GM12875 (cell line): ENCODE results near the gene KCNH1.

Source experiments
- H3K4me3 ChIP-seq: one replicate; pipeline ENCODE4 v1.5.1; 2011; ENCODE audit warnings: low read depth, low read length, control low read depth
- TF ChIP-seq, protein P1 (sequence below): IDR thresholded peaks from 2 replicates; pipeline ENCODE4 v1.5.1; 2011; ENCODE audit warnings: low read depth, mild to moderate bottlenecking, control low read depth, inconsistent platforms, low read length, moderate library complexity, borderline replicate concordance; ENCODE audit not compliant: insufficient read depth

The KCNH1 gene

DNA sequence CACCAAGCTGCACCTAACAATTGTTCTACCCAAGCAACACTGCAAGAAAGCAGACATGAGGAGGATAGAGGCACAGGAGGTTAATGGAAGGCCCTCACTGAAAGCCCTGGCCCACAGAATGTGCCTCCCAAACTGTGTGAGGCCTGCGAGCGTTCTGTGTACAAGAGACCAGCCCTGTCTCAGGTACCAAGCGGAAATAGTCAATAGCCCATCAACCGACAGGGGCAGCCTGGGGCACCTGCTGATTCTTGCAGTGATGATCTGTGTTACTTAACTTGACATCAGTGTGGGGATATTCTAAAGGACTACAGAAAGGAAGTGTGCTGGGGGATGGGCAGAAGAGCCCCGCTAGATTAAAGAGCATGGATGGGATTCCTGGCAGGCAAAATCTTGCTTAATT is 392.4 kb downstream of the KCNH1 start:
- TF ChIP-seq, protein P1, sequence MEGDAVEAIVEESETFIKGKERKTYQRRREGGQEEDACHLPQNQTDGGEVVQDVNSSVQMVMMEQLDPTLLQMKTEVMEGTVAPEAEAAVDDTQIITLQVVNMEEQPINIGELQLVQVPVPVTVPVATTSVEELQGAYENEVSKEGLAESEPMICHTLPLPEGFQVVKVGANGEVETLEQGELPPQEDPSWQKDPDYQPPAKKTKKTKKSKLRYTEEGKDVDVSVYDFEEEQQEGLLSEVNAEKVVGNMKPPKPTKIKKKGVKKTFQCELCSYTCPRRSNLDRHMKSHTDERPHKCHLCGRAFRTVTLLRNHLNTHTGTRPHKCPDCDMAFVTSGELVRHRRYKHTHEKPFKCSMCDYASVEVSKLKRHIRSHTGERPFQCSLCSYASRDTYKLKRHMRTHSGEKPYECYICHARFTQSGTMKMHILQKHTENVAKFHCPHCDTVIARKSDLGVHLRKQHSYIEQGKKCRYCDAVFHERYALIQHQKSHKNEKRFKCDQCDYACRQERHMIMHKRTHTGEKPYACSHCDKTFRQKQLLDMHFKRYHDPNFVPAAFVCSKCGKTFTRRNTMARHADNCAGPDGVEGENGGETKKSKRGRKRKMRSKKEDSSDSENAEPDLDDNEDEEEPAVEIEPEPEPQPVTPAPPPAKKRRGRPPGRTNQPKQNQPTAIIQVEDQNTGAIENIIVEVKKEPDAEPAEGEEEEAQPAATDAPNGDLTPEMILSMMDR: no peak

DNA sequence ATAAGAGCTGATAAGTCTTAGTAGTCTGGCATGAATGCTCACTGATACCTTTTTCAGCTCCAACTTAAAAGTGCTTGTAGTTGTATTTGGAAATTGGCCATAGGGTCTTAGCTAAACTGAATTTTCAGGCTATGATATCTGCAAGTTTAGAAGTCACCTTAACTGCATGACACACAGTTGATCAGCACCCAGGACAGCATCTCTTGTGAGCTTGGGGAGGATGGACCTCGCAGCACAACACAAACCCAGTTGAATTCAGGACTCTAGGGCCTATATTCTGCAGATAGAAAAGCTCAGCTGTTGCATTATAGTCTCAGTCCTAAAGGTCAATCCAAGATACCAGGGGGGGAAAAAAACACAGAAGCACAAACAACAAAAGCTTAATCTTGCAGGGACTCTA is 394.3 kb downstream of the KCNH1 start:
- no peak overlapping the region for H3K4me3 ChIP-seq
- TF ChIP-seq, protein P1: no peak

More for the DNA sequence above, 392.4 kb downstream of the KCNH1 start:
- no peak overlapping the region for H3K4me3 ChIP-seq

DNA sequence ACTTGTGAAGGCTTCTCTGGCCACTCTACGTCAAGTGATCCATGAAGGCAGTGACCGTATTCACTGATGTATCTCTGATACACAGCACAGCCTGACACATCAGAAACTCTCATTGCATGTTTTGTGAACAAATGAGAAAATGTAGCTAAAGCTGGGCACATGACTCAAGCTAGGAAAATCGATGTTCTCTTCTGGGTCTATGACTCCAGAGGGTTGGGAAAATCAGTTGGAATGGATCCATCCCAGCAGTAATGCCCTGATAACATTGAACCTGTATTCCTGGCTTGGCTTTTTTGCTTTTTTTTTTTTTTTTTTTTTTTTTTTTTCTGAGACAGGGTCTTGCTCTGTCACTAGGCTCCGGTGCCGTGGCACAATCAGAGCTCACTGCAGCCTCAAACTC is 395.7 kb downstream of the KCNH1 start:
- TF ChIP-seq, protein P1: no peak
- no peak overlapping the region for H3K4me3 ChIP-seq

DNA sequence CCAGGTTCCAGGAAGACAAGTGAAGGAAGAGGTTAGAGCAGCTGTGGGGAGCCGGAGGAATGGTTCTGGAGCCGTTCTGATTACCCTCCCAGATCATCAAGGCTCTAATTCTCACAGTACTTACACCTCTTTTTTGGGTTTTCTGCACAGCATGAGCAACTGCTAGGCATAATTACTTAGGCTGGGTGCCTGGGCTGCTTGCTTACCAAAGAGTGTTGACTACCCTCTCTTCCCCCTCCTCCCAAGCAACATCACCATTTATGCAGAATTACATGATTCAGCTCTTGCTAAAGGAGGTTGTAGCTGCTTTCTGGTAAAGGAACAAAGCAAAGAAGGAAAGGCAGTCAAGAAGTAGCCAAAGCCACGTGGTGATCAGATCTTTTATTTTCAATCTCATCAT is 397.2 kb downstream of the KCNH1 start:
- TF ChIP-seq, protein P1: no peak
- no peak overlapping the region for H3K4me3 ChIP-seq

DNA sequence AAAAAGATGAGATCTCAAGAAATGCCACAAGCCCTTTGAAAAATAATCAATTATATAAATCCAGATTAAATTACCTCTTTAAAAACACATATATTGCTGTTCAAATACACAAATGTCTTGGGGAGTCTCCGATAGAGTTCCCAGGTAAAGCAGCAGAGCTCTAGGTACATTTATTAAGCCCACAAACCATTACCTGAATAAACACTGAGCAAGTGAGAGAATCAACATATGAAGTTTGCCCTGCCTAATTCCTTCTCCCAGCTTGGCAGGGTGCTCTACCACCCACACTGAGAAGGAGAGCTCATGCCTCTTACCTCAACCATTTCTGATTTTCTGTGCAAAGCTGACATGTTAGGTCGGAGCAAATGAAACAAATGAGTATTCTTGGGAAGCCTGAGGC is 402.4 kb downstream of the KCNH1 start:
- TF ChIP-seq, protein P1: no peak
- no peak overlapping the region for H3K4me3 ChIP-seq

DNA sequence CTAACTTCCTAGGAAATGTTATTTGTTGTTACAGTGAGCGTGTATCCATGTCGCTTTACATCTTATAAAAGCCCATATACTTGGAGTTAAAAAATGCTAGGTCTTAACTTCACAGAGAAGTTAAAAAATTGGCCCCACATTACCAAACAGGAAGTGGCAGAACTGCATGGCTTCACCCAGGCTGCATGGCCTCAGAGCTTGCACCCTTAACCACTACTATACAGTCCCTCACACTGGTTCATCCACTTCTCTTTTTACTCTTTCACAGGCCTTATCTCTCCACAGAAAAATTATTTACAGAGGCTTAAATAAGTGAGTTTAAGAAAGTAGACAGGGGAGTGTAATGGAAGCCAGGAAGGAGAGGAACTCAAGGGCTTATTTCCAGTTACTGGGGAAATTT is 402.8 kb downstream of the KCNH1 start:
- H3K4me3 ChIP-seq: no peak overlapping the region
- TF ChIP-seq, protein P1: no peak

DNA sequence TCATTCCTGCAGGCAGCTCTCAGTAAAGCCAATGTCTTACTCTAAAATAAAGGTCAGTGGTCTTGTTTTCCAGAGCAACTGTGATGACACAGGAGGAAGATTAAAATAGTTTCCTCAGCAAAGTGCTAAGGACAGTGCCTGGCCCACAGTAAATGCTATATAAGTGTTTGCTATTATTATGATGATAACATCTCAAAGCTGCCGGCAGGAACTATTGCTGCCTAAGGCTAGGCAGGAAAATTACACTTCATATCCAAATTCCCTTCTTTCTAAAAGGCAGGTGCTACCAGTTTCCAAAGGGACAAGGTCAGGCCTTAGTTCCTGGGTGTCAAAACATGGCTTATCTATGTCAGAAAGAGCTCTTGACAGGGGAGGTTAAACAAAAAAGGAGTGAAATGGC is 403.9 kb downstream of the KCNH1 start:
- TF ChIP-seq, protein P1: no peak
- no peak overlapping the region for H3K4me3 ChIP-seq
